Stimulated activated CD8-positive, alpha-beta memory T cell treated with anti-CD3 and anti-CD28 coated beads, Interleukin-2, amount 100 ng/mL, for 1 hour (primary cell): ENCODE data around the gene ECPAS.
A peak's percentile ranks its signal among the peaks of the same experiment; 100 is the strongest.
"Not testable (repeated sequence)": the region's sequence is repeated elsewhere in the genome, so short reads cannot be mapped to it uniquely, and the experiment has no call there.

Experiments used
- DNase-seq, 2 donors: peaks; one replicate each; pipeline ENCODE4 v3.0.0-alpha.2; 2020; ENCODE audit warnings: low read depth in 2 of 2

Gene ECPAS, protein sequence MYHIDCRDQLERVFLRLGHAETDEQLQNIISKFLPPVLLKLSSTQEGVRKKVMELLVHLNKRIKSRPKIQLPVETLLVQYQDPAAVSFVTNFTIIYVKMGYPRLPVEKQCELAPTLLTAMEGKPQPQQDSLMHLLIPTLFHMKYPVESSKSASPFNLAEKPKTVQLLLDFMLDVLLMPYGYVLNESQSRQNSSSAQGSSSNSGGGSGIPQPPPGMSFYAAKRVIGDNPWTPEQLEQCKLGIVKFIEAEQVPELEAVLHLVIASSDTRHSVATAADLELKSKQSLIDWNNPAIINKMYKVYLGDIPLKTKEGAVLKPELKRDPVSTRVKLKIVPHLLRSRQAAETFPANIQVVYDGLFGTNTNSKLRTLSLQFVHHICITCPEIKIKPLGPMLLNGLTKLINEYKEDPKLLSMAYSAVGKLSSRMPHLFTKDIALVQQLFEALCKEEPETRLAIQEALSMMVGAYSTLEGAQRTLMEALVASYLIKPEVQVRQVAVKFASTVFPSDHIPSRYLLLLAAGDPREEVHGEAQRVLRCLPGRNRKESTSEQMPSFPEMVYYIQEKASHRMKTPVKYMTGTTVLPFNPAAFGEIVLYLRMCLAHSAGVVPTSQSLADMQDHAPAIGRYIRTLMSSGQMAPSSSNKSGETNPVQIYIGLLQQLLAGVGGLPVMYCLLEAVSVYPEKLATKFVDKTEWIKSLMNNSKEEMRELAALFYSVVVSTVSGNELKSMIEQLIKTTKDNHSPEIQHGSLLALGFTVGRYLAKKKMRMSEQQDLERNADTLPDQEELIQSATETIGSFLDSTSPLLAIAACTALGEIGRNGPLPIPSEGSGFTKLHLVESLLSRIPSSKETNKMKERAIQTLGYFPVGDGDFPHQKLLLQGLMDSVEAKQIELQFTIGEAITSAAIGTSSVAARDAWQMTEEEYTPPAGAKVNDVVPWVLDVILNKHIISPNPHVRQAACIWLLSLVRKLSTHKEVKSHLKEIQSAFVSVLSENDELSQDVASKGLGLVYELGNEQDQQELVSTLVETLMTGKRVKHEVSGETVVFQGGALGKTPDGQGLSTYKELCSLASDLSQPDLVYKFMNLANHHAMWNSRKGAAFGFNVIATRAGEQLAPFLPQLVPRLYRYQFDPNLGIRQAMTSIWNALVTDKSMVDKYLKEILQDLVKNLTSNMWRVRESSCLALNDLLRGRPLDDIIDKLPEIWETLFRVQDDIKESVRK (N-terminal part only)

DNA sequence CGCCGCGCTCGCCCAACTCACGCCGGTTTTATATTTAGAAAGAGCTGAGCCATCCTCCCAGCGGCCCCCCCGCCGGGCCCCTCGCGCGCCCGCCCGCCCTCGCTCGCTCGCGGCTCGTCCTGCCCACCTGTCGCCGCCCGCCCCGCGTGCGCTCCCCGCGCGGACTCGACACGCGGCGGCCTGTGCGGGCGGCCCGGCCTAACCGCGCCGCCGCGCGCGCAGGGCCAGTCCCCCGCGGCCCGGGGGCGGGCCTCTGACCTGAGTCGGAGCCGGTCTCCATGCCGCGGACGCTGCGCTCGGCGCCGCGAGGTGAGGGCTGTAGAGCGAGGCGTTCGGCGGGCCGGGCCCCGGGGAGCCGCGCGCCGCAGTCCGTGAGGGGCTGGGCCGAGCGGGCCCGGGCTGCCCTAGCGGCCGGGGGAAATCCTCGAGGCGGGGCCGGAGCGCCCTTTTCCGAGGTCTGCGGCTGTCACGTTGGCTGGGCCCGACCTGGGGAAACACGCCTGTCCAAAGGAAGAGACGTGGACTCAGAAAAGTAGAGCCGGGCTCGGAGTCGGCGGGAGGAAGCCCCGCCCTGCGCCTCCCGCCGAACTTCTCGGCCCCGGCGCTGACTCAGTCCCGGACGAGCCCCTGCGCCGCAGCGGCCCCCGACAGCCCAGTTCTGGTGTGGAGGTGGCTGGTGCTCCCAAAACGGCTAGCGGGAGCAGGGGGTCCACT, at the start of gene ECPAS:
Gene ECPAS (minus strand): TSS at position 526 of the 714 bp plus-strand sequence. CDS start 11,465 bp downstream, outside the sequence.
- DNase-seq = peak; percentile 28 to 36

DNA sequence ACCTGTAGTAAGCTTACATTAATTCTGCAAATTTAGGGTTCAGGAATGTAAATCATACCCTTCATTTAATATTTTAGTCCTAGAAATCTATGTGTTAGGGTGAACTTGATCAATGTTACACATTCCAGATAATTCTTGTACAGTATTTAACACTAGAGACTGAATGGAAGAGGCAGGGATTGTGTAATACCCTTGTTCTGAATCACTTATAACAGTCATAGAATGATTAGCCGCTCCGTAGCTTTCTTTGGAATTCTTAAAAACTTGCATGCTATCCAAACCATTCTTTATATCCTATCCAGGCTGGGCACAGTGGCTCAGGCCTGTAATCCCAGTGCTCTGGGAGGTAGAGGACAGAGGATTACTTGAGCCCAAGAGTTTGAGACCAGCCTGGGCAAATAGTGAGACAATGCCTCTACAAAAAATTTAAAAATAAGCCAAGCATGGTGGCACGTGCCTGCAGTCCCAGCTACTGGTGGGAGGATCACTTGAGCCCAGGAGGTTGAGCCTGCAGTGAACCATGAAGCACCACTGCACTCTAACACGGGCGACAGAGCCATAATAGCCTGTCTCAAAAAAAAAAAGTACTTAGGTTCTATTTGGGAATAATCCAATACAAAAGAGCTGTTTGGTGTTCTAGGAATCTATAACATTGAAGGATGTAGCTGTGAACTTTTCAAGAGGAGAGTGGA, 49.1 kb upstream of the ECPAS start:
- no peak for DNase-seq

DNA sequence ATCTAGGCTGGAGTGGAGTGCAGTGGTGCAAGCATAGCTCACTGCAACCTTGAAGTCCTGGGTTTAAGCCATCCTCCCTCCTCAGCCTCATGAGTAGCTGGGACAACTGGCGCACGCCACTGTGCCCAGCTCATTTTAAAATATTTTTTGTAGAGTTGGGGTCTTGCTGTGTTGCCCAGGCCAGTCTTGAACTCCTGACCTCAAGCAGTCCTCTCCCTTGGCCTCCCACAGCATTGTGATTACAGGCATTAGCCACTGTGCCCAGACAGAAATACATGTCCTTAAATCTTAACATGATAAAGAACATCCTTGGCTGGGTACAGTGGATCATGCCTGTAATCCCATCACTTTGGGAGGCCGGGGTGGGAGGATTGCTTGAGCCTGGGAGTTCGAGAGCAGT, 47.5 kb upstream of the ECPAS start:
- no peak for DNase-seq

DNA sequence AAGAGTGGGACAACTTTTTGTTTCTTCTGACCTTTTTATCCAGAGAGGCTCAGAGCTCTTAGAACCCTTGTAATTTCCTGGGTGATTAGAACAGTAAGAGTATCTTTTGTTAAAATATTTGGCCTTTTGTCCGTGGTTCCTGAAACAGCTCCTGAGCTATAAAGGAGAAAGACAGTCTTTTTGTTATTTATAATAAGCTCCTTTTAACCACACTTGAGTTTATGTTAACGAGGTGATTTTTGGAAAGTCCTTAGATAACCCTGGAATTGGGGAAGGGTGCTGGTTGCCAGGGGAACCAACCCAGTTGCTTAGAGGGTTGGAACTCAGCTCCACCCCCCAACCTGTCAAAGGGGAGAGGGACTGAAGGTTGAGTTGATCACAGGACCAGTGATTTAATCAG, 45.6 kb upstream of the ECPAS start:
- DNase-seq = no peak

DNA sequence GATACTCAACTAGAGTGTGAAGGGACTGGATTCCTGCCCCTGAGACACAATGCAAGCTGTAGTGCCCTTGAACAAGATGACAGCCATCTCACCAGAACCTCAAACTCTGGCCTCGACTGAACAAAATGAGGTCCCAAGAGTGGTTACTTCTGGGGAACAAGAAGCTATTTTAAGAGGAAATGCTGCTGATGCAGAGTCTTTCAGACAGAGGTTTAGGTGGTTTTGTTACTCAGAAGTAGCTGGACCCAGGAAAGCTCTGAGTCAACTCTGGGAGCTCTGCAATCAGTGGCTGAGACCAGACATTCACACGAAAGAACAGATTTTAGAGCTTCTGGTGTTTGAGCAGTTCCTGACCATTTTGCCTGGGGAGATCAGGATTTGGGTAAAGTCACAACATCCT, 43.2 kb upstream of the ECPAS start:
- DNase-seq = no peak

DNA sequence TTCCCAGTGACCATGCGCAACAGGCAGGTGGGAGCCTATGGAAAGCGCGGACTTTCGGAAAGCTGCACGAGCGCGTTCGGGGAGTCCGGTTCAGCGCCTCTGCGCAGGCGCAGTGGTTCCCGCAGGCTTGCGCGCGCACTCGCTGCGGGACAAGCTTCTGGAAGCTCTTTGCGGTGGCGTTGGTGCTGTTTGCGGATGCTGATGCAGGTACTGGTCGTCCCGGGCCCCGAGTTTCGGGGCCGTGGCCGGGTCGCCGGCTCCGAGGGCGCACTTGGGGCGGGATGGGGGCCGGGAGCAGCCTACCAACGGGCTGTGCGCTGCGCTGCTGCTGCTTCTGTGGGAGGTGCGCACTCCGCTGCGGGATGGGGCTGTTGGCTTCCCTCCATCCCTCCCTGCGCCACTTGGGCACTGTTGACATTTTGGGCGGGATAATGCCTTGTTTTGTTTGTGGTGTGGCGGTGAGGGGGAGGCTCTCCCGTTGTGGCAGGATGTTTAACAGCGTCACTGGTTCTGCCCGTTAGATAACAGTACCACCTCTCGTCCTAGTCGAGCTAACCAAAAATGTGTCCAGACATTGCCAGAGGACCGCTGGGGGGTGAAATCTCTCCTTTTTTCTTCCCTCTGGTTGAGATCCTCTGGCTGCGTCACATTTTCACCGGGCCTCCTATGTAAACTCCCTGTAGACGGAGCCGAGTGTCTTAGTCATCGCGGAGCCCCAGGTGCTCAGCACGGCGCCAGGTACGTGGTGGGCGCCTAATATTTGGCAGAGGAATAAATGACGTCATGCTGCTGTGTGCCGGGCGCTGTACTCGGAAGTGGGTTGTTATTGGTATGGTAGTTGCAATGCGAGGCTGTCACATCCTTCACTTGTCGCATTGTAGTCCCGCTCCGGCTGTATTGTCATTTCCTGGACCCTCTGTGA, 41.1 kb upstream of the ECPAS start, which contains the start of gene ZNF483:
Gene ZNF483 (plus strand): TSS at position 124 of the 922 bp plus-strand sequence. CDS start 2,217 bp downstream, outside the sequence.
- DNase-seq = peak; percentile 24 to 55

DNA sequence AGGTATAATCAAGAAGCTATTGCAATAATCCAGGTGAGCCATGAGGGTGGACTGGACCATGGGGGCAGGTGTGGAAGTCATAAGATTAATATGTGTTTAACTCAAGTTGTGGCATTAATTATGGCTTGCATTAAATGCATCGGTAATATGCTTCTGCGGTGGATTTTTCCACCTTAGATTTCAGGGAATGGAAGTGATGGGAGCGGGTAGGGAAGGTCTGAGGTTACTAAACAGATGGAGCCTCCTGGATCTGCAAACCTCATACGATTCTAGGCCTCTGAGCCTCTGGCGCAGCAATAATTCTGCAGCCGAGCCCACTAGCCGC, 40.5 kb upstream of the ECPAS start:
- no peak for DNase-seq

DNA sequence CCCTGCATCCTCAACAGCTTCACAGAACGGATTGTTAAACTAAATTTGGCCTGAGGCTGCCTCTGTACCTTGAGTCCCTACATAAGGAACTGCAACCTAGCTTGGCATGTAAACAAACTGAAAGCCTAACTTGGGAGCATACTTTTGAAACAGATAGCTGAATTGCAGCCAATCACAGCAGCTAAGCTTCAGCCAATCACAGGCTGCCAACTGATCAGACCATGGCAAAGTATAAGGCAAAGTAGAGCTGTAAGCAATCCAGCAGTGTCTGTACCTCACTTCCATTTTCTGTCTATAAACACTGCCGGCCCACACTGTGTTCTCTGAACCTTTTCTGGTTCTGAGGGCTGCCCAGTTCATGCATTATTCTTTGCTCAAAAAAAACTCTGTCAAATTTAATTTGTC, 31.9 kb upstream of the ECPAS start:
- no peak for DNase-seq

DNA sequence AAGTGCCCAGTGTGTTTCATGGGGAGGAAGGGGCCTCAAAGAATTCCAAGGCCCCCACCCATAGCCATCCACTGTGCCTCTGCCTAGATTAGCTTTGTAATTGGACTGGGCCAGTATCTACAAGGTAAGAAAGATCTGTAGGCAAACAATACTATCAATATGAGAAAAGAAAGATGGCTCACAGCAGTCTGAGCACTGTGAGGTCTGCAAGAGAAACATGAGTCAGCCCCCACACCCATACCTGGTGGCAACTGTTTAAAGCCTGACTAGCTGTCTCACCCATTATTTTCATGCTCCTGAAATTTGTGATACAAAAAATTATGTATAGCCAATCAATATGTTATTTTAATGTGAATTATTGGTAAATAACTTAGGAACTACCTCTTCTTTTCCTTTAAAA, 30.8 kb upstream of the ECPAS start:
- no peak for DNase-seq

DNA sequence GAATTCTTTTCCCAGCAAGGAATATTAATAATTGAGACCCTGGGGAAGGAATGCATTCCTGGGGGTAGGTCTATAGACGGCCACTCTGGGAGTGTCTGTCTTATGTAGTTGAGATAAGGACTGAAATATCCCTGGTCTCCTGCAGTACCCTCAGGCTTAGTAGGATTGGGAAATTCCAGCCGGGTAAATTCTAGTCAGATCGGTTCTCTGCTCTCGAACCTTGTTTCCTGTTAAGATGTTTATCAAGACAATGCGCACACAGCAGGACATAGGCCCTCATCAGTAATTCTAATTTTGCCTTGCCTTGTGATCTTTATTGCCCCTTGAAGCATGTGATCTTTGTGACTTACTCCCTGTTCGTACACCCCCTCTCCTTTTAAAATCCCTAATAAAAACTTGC, 27.4 kb upstream of the ECPAS start:
- not testable (repeated sequence) for DNase-seq

DNA sequence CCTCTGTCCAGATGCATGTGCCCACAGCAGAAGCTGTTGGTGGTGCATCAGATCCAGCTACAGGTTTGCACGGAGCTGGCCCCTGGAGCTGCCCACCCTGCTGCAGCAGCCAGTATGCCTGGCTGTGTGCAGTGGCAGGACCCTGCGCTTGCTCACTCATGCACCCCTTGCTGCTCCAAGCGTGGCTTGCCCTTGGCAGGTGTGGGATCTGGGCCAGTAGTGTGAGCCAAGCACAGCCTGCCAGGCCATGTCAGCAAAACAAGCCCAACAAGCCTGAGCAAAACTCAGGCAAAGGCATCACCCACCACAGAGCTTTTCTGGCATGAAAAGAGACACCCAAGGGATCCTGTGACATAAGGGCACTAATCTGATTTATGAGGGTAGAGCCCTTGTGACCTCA, 18.3 kb upstream of the ECPAS start:
- DNase-seq = no peak

DNA sequence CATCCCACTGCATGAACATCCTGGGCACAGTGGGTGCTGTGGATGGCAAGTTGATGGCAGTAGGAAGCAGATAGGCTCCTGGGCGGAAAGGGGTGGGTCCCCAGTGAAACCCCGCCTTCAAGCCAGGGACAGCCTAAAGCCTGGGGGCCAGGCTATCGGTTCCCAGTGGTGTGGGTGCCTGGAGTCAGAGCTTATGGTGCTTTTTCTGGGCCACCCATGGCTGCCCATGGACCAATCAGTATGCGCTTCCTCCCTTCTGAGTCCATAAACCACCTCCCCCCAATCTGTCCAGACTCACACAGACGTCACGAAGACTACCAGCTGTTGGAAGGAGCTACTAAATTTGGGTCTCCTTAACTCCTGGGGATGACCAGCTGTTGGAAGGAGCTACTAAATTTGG, 17.5 kb upstream of the ECPAS start:
- no peak for DNase-seq

DNA sequence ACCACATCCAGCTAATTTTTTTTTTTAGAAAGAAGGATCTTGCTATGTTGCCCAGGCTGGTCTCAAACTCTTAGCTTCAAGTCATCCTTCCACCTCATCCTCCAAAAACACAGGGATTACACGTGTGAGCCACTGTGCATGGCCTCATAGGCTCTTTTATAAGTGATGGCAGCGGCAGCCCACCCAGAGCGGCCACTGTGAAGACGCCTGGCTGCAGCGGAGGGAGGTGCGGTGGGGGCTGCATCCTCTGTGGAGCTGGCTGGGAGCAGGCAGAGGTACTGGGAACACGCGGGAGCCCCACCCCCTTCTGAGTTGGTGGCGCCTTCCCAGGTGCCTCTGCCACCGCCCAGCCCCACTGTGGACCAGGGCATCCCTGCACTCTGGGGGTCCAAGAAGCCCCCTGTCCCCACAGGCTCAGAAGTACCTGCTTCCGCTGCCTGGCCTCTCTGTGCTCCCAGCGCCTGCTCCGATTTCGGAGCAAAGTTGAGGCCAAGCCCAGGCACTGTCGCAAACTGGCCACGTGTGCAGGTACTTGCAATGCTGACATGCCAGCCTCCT, 16.9 kb upstream of the ECPAS start:
- DNase-seq = no peak

DNA sequence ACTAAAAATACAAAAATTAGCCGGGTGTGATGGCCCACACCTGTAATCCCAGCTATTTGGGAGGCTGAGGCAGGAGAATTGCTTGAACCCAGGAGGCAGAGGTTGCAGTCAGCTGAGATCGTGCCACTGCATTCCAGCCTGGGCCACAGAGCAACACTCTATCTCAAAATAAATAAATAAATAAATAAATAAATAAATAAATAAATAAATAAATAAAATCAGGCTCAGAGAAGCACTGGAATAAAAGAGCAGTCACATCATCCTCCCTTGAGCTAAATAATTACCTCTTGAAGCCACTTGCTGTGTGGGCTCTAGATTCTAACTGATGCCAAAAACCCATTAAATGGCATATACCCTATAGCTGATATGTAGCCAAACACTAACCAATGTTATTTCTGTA, 13.0 kb upstream of the ECPAS start:
- DNase-seq = not testable (repeated sequence)

DNA sequence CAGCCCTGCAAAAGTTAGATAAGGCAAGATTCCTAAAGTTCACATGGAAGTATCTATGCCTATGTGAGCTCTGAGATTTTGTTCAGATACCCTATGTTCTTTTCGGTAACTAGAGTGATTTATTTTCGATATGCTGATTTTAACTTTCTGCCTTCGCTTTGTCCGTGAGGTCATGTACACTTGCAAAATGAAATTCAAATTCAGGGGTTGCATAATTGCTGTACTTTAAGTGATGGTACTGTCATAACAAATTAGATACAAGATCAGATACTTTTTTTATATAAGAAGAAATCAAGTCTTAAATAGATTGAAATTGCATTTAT, 350 bp upstream of the ECPAS start:
- no peak for DNase-seq

DNA sequence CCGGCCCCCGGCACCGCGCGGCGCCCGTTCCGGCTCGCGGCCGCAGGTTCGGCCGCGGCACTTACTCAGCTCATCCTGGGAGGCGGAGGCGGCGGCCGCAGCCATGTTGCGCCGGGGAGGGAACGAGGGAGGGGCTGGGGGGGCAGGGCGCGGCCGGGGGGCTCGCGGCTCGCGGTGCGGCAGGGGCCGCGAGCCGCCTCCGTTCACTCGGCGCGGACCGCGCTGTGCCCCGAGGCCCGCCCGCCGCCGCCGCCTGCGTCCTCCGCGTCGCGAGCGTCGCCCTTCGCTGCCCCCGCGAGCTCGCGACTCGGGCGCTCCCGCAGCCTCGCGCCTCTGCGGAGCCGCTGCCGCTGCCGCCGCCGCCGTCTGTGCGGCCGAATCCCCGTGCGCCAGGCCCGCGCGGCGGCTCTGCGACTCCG, 735 bp downstream of the ECPAS start:
- DNase-seq = peak; percentile 17 to 36

DNA sequence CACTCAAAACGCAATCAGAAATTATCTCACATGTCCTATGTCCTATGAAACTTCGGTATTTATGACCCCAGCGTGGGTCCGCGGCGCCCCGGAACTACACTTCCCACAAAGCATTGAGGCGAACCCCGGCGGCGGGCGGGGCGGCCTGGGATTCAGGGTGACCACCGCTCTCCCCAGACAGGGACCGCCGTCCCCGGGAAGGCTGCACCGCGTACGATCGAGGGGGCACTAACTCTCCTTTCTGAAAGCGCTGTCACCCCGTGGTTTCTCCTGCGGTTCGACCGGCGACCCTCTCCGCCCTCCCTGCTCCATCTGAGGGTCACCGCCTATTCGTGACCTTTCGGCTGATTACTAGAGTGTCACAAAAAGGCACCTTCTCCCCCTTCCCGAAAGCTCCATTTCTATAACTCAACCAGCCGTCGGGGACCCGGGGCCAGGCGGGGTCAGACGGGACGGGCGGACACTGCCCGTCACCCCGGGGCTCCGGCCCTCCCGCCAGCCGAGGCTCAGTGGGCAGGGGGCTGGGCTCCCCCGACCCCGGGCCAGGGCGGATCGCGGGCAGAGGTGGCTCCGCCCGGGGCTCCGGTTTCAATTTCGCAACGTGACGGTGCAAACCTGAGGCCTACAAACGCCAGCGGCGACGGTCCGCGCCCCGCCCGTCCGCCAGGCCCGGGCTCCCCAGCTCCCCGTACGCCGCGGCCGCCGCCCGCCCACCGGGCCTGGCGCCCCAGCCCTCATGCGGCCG, 1.3 kb downstream of the ECPAS start:
- peak; percentile 13 to 35 for DNase-seq

DNA sequence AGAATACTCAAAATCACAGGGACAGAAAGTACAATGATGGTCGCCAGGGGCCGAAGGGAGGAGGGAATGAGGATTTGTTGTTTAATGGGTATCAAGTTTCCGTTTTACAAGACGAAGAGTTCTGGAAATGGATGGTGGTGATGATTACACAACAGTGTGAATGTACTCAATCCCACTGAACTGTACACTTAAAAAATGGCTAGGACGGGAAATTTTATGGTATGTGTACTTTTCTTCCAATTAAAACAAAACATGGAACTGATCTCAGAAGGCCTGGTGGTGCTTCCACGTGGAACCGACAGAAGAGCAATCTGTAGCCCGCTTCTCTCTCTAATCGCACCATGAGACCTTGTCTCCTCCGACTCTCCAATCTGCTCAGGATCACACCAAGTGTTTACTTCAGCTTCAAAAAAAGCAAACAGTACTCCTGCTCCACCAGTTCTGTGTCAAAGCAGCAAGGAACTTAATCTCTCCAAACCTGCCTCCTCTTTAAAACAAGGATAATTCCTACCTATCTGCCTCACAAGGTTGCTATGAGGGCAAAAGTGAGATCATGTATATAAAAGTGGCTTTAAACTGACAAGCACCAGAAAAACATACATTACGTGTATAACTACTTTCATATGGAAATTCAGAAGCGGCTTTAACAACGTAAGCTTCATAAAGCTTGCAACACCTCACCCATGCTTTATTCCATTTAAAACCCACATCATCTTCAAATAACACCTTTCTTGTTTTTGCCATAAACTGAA, 2.1 kb downstream of the ECPAS start:
- DNase-seq = no peak
